ENCODE data around the gene NDUFC2.

Gene NDUFC2

GRCh38 chr11:78021611-78022010 lies 58.1 kb downstream of the NDUFC2 start:
- POLR2A ChIA-PET: interaction anchor here (1.2 kb wide), 1 partner anchor 27 kb away, joined by 3 read pairs; no protein-coding TSS in a partner anchor
- CTCF ChIA-PET: interaction anchor here (0.9 to 1.9 kb wide), 6 partner anchors 9 to 402 kb away, joined by 3 to 5 read pairs (median 3); no protein-coding TSS in a partner anchor
- no peak for TF ChIP-seq CTCF (IDR thresholded peaks at IDR 0.05; ENCODE audit: control extremely low read depth, extremely low read depth, low read depth, missing control alignments)
- DNase-seq (ENCODE audit: extremely low spot score): no peak

GRCh38 chr11:78020246-78020645 lies 59.4 kb downstream of the NDUFC2 start:
- no peak for DNase-seq (ENCODE audit: extremely low spot score)
- no peak for TF ChIP-seq CTCF (IDR thresholded peaks at IDR 0.05; ENCODE audit: control extremely low read depth, extremely low read depth, low read depth, missing control alignments)
- CTCF ChIA-PET: interaction anchor here (1.2 to 1.9 kb wide), 6 partner anchors 11 to 33 kb away, joined by 3 to 13 read pairs (median 4); no protein-coding TSS in a partner anchor
- POLR2A ChIA-PET: no interaction called here

- ChIA-PET POLR2A (no interaction called here), CTCF (interaction anchor here (1.2 to 1.9 kb wide), 4 partner anchors 19 to 27 kb away, joined by 4 to 13 read pairs (median 5); no protein-coding TSS in a partner anchor)
- TF ChIP-seq CTCF (IDR thresholded peaks at IDR 0.05; ENCODE audit: control extremely low read depth, extremely low read depth, low read depth, missing control alignments): no peak
- DNase-seq (ENCODE audit: extremely low spot score): no peak
These were observed 59.9 kb downstream of the NDUFC2 start for GRCh38 chr11:78019808-78020207.
